SU-DHL-6 (cell line): ENCODE data around the gene PDP2.

Source experiments
- EZH2phosphoT487 ChIP-seq: fragments of 200-600 bp; sonication (generic), shearing (Covaris generic); conservative IDR thresholded peaks from 2 replicates; pipeline ENCODE4 v1.6.1; 2018; ENCODE audit warnings: mild to moderate bottlenecking, antibody characterized with exemption, low read length, moderate library complexity, mixed read lengths
- TF ChIP-seq, protein P1 (sequence below): fragments of 200-600 bp; sonication (generic); IDR thresholded peaks from one replicate; pipeline ENCODE4 v1.5.1; 2017; ENCODE audit warnings: antibody characterized with exemption, mild to moderate bottlenecking, low read length, moderate library complexity; ENCODE audit not compliant: insufficient read depth, poor library complexity, severe bottlenecking

GRCh38 chr16:66862023-66862520, 18.2 kb upstream of the PDP2 start:
- TF ChIP-seq, protein P1, sequence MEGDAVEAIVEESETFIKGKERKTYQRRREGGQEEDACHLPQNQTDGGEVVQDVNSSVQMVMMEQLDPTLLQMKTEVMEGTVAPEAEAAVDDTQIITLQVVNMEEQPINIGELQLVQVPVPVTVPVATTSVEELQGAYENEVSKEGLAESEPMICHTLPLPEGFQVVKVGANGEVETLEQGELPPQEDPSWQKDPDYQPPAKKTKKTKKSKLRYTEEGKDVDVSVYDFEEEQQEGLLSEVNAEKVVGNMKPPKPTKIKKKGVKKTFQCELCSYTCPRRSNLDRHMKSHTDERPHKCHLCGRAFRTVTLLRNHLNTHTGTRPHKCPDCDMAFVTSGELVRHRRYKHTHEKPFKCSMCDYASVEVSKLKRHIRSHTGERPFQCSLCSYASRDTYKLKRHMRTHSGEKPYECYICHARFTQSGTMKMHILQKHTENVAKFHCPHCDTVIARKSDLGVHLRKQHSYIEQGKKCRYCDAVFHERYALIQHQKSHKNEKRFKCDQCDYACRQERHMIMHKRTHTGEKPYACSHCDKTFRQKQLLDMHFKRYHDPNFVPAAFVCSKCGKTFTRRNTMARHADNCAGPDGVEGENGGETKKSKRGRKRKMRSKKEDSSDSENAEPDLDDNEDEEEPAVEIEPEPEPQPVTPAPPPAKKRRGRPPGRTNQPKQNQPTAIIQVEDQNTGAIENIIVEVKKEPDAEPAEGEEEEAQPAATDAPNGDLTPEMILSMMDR, result no peak
- TF ChIP-seq EZH2phosphoT487, result no peak
